HG02763 (cell line): ENCODE data around the gene CFAP54.

Experiments
- ATAC-seq: cut with Tn5 transposase; IDR thresholded peaks from one replicate; pipeline ENCODE4 v1.9.1; 2021; ENCODE audit warnings: mild to moderate bottlenecking, moderate library complexity; ENCODE audit not compliant: unreplicated experiment

CFAP54 gene

DNA sequence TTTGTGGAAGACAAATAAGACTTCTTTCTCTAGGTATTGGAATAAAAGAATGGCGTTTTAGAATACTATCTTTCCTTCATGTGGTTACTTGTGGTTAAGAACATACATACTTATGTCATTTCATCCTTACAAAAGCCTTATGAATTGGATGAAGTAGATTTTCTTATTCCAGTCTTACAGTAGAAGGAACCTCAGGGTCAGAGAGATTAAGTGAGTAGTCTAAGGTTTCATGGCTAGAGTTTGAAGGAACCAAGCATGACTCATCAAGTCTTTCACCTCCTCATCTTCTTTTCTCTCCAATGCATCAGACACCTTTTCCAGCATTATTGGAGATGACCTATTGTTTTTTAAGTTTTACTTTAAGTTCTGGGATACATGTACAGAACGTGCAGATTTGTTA lies 324.8 kb downstream of the CFAP54 start:
- no peak for ATAC-seq

DNA sequence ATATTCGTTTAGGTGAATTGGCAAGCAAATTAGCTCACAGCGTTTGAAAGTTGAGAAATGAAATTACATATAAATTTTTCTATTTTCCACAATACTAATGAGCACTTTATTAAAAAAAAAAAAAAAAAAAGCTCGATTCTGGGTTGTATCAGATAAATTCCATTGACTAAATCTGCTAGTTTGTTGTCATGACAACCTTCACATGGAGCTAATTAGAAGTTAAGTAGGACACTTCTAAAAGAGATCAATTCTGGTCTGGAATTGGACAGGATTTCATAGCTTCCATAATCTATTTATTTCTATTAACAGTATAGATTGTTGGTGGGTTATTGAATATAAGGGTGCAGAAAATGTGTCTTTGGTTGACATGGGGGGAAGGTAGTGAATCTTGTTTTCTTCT lies 332.2 kb downstream of the CFAP54 start:
- no peak for ATAC-seq

DNA sequence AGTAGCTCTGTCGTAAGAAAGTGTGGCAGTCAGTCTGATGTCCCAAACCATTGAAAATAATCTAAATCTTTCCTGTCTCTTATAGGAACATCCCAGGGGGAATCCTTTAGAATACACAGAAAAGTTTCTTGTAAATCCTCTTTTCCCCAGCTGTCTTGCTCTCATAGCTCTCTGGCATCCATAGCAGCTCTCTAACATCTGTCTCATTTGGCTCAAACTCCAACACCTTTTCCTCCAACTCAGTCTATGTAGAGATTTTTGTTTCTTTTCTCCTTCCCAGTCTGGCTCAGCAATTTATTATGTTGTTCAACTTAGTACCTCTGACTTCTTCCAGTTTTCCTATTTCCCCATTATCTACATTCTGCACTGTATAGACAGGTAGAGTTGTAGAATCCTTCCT lies 333.3 kb downstream of the CFAP54 start:
- no peak for ATAC-seq

DNA sequence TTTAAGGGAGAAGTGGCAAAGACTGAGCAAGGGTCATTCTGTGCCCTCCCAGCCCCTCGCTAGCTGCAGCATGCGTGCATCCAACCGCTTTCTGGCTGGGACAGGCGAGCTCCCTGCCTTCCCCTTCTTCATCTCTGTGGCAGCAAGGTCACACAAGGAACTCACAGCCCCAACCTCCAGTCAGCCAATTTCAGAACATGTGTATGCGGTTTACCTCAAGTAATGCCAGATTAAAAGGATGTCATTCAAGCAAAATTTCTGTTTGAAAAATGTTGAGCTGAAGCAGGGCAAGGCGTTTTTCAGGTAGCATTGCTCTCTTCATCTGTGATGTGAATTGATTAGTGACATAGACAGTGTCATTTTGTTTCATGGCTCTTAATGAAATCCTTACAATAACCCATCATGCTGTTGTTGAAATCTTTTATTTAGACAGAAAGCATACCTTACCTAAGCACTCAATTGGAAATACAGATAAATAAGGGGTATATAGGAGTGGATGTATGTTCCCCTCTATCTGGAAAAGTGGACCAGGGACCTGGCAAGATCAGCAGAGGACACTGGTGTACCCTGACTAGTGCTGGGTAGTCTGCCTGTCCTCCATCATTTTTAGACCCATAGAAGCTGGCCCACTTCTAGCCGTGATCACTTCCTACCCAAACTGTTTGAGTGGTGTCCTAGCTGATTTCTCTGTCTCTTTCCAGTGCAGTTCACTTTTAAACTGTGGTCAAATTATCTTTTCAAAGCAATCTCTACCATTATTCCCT lies 334.9 kb downstream of the CFAP54 start:
- no peak for ATAC-seq

DNA sequence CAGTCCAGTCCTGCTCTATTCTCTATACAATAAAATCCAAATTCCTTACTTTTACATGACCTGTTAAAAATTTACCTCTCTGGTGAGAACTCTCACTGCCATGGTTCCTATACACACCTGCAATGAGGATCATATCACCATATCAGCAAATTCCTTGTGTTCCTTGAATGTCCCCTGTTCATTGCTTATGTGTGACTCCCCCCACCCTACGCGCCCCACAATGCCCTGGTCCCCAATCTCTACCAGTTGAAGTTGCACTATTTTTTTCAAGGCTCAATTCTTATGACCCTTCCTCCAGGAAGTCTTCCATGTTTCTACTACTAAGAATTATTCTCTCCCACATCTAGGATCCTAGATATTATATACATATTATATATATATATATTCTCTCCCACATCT lies 335.5 kb downstream of the CFAP54 start:
- no peak for ATAC-seq

DNA sequence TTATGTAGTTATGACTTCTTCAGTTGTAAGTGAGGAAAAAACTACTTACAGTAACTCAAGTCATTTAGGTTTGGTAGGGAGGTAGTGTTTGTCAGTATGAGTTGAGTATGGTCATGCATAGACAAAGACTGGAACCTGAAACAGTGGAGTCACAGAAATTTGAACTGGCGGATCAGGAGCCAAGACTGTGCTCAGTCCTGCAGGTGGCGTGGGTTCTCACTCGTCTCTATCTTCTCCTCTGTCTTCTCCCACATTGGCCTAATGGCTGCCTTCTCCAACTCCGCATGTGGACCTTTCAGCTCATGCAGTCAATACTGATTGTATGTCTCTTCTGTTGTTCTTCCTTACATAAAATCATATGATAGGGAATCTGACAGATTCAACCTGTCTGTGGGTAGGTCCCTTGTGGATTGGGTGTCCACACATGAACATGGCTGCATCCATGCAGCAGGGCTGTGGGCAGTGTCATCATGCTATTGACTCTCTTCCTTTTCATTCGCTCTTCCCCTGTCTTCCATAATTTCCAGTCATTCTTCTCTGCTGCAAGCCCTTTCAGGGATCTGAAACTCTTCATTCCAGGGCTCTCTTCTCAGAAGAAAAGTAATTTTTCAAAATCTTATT lies 338.9 kb downstream of the CFAP54 start:
- ATAC-seq = no peak

DNA sequence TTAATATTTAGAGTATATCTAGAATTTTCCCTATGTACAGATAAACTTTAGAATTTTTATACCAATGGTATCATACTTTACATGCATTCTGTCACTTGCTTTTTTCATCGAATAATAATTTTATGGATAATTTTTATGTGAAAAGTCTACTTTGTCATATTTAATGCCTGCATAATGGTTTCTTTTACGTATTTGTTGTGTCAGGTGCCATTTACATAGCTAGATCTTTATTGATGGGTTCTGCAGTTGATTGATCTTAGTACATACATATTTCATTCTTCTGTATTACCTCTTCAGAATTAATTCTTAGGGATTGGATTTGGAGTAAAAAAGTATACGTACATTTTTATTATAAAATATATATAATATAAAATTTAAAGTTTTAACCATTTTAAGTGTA lies 340.0 kb downstream of the CFAP54 start:
- ATAC-seq = no peak

DNA sequence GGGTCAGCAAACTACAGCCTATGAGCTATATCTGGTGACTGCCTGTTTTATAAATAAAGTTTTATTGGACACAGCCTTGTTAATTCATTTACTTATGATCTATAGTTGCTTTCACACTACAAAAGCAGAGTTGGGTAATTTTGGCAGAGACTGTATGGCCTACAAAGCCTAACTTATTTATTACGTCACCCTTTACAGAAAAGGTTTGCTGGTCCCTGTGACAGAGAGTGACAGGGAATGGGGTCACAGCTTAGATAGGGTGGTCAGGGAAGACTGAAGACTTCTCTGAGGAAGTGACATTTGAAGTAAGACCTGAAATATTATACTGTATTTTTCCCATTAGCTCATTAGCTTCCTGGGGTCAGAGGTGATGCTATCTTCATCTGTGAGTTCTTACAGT lies 342.0 kb downstream of the CFAP54 start:
- ATAC-seq = no peak

DNA sequence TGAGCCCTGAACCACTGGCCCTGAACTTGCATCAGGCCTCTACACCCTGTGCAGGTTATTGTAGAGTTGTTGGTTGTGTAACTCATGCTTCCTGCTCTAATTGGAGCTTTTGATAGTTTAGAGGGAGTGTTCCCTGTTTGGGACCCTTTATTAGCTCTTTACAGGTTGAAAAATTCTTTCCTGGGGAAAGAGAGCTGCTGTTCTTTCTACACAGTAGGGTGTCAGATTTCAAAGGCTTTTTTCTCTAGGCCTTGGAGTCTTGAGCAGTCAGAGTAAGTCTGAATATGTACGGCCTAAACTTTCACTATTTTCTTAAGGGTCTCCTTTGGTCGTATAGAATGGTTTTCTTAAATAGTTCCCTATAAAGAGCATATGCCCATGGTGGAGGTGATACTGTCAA lies 356.9 kb downstream of the CFAP54 start:
- no peak for ATAC-seq

DNA sequence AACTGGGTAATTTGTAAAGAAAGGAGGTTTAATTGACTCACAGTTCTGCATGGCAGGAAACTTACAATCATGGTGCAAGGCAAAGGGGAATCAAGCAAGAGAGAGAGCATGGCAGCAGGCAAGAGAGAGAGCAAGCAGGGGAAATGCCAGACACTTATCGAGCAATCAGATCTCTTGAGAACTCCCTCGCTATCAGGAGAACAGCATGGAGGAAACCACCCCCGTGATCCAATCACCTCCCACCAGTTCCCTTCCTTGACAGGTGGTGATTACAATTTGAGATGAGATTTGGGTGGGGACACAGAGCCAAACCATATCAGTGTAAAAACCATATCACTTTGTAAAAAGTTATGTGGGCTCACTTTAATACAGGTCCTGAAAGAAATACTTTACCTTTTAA lies 361.3 kb downstream of the CFAP54 start:
- no peak for ATAC-seq

DNA sequence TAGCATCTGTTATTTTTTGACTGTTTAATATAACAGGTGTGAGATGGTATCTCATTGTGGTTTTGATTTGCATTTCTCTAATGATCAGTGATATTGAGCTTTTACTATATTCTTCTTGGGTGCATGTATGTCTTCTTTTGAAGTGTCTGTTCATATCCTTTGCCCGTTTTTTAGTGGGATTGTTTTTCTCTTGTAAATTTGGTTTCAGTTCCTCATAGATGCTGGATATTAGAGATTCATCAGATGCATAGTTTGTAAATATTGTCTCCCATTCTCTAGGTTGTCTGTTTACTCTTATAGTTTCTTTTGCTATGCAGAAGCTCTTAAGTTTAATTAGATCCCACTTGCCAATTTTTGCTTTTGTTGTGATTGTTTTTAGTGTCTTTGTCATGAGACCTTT lies 368.8 kb downstream of the CFAP54 start:
- no peak for ATAC-seq

DNA sequence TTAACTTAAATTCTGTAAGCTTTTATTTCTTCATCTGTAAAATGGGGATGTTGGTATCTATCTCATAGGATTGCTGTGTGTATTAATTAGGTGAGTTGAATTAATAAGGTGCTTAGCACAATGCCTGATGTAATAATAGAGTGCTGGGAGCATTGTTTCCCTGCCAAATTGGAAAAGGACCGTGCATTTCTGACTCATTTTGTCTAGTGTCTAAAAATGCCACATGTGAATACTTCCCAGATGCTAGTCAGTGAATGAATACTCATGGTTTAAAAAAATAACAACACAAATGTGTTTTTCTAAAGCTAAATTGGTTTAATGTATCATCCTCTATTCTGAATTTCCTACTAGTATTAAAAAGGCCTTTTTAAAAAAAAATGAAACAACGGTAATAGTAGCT lies 372.3 kb downstream of the CFAP54 start:
- no peak for ATAC-seq

DNA sequence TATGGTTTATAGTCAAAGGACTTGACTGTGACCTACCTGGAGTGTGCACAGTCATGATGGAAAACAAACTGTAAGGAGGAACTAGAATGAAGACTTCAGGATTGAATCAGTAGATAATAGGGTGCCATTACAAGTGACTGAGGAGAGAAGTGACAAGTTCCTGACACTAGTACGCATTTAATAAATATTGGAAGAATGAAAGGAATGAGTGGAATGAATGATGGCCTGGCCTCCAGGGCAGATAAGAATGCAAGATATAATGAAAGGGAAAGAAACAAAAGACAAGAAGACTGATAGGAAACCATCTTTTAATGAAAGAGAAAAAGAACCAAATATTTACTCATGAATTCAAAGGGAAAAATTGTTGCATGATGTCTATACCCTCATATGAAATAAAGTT lies 372.9 kb downstream of the CFAP54 start:
- no peak for ATAC-seq

DNA sequence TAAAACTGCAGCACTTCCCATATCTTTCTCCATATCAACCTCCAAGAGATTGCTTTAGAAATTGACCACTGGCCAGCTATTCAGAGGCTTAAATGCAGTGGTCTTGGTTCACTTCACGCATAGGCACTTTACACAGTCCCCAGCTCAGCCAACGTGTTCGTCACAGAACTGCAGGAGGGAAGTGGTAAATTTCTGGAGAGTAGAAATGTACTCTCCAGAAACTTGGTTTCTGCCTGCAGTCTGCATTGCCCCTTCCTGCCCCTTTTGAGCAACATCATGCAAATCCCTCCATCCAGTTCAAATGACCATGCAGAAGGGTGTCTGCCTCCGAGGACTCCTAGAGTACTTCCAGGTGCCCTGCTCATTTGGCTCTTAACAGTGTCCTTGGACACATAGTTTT lies 375.0 kb downstream of the CFAP54 start:
- no peak for ATAC-seq

DNA sequence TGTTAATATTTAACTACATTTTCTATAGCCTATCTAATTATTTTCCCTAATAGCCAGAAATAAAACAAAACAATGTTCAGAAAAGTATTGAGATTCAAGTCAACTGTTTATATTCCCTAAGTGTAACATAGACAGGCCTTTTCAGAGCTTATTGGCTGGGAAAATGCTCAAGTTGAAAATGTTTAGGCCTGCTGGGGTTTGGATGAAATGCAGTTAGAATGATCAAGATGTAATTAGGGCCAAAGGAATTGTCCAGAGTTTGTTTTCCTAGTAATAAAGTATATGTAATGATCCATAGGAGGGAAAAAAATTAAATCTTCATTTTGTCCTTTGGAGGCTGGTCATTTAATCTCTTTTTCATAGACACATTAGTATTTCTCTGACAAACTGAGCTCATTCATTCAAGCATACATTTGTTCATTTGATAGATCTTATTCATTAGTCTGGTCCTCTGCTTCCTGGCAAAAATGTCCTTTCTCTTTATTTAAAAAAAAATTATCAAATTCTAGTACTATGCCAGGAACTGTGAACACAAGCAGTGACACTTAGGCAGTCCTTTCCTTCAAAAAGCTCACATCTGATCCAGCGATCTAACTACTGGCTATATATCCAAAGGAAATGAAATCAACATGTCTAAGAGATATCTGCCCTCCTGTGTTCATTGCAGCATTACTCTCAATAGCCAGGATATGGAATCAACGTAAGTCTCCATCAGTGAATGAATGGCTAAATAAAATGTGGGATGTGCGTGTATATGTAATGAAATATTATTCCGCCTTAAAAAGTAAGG lies 377.6 kb downstream of the CFAP54 start:
- no peak for ATAC-seq

DNA sequence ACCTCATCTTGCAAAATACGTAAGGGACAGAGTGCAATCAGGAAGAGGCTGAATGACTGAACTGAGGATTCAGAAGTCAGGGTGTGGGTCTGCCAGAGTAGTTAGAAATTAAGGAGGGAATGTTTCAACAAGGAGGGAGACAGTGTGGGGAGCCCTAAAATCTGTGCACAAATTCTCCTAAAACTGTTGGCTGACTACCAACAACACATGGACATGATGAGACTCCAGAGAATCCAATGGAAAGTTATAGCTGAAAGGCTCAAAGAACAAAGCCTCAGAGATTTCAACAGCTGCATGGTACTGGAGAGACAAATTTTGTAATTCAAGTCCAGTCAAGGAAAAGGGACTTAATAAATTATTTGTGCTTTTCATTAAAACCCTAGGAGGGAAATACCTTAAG lies 381.6 kb downstream of the CFAP54 start:
- ATAC-seq = no peak

DNA sequence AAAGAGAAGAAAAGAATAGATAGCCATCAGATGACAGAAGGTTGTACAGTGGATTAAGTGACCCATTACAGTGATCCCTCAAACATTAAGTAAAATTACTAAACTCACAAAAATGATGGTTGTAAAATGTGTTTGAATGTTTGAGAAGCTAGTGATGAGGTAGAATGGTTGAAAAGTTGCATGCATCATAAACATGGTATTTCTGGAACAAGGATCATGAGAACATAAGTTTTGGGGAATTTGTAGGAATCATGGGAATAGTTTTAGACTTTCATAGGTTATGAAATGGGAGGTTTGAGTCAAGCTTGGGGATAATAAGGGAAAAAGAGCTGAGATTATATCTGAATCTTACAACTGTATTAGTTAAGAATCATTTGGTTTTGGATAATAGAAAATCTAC lies 383.6 kb downstream of the CFAP54 start:
- no peak for ATAC-seq

DNA sequence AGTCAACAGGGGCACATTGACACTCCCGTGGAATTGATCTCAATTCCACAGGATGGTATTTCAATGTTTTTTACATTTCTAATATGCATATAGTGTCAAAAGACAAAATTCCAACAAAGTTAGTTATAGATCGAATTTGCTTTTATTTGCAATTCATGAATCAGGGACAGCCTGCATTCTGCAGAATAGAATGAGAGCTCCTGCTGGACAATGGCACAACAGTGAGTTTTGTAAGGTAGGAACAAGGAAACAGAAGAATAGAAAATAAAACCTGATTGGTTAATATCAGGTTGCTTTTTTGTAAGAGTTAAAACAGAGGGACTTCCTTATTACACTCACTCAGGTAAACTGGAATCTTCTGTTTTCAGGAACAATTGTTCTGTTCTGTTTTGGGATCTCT lies 384.8 kb downstream of the CFAP54 start:
- ATAC-seq = no peak

DNA sequence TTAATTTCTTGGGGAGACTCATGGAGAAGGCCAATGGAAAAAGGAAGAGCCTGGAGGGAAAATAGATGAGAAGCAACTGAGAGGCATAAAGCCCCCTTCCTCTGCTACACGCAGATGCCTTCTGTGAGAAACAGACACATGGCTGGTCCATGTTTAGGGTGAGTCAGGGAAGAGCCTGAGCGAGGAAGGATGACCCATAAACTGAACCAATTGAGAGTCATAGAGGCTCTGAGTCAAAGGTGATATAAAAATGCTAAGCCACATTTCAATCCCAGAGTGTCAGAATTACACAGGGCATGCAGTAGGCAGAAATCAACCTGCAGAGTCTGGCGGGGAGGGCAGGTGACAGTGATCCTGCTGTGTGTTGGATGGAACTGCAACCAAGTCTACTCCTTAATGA lies 387.6 kb downstream of the CFAP54 start:
- no peak for ATAC-seq

DNA sequence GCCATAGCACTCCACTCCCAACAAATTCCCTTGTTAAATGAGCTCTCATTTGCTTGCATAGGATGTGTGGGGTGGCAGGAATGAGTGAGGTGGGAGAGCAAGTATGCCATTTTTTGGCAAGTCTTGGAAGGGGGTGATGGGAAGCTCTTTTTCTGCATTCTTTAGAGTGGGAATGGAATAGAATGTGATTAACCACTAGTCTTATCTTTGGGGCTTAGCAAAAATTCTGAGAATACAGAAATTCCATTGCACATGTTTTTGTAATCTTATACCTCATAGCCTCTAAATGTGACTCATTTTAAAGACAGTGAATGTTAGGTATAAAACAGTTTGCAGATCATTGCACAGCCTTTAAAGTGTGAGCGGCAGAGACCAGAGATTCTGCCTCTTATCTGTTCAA lies 389.3 kb downstream of the CFAP54 start:
- no peak for ATAC-seq

DNA sequence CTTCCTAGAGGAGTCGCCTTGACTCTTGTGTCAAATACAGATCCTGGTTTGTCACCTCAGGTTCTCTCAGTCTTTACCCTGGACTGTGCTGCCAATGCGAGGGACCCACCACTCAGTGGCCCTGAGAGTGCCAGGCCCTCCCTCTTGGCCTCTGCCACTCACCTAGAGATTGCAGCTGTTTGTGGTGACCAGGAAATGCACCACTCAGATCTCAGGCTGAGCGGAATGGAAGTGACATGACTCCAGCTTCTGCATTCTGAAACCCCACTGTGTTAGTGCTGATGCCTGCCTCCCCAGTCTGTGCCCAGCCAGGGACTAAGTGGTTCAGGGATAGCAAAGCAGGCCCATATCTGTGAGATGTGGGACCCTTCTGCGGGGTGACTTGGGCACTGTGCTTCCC lies 389.9 kb downstream of the CFAP54 start:
- ATAC-seq = no peak

DNA sequence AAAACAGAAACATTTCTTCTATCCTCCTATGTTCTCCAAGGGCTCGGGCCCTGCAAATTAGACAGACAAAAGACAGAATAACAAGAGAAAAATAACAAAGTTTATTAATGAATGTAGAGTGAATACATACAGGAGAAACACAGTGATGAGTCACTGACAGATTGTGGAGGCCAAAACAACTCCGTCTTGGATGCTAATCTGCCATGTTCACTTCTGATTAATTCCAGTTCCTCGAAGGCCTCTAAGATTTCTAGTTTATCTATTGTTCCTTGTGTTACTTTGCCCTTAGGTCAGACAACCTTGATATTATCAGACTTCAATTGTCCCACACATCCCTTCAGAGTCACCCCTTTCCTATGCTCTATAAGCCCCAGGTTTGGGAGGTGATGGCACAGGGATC lies 390.8 kb downstream of the CFAP54 start:
- ATAC-seq = no peak
